Epidermal melanocyte (primary cell): ENCODE results near the gene HECW1.
"Not testable (repeated sequence)": the region's sequence is repeated elsewhere in the genome, so short reads cannot be mapped to it uniquely, and the experiment has no call there.

Experiments used
- DNase-seq: peaks from one replicate; pipeline ENCODE4 v3.0.0; 2011; ENCODE audit warnings: low spot score; ENCODE audit not compliant: insufficient read length

The HECW1 gene

GRCh38 chr7:43463401-43463980, 351.0 kb downstream of the HECW1 start:
- no peak for DNase-seq

GRCh38 chr7:43465581-43466554, 353.4 kb downstream of the HECW1 start:
- DNase-seq: no peak

GRCh38 chr7:43467406-43467805, 355.0 kb downstream of the HECW1 start:
- no peak for DNase-seq

- no peak for DNase-seq
Observed at GRCh38 chr7:43467846-43468245, 355.4 kb downstream of the HECW1 start.

GRCh38 chr7:43469051-43469450, 356.6 kb downstream of the HECW1 start:
- DNase-seq: no peak

- no peak for DNase-seq
Observed at GRCh38 chr7:43470110-43470509, 357.7 kb downstream of the HECW1 start.

GRCh38 chr7:43475983-43476382, 363.5 kb downstream of the HECW1 start:
- DNase-seq: no peak

GRCh38 chr7:43476896-43477295, 364.4 kb downstream of the HECW1 start:
- no peak for DNase-seq

GRCh38 chr7:43479042-43479441, 366.6 kb downstream of the HECW1 start:
- DNase-seq: no peak

- no peak for DNase-seq
Observed at GRCh38 chr7:43479543-43479942, 367.1 kb downstream of the HECW1 start.

GRCh38 chr7:43480581-43480980, 368.1 kb downstream of the HECW1 start:
- DNase-seq: no peak

- no peak for DNase-seq
Observed at GRCh38 chr7:43481902-43482678, 369.6 kb downstream of the HECW1 start.

GRCh38 chr7:43482679-43483252, 370.3 kb downstream of the HECW1 start:
- DNase-seq: no peak

GRCh38 chr7:43484678-43485395, 372.4 kb downstream of the HECW1 start:
- no peak for DNase-seq

- no peak for DNase-seq
Observed at GRCh38 chr7:43485580-43485979, 373.1 kb downstream of the HECW1 start.

GRCh38 chr7:43486008-43486407, 373.6 kb downstream of the HECW1 start:
- not testable (repeated sequence) for DNase-seq

- no peak for DNase-seq
Observed at GRCh38 chr7:43486634-43487033, 374.2 kb downstream of the HECW1 start.

- DNase-seq: no peak
Observed at GRCh38 chr7:43487731-43488073, 375.3 kb downstream of the HECW1 start.

GRCh38 chr7:43489257-43489656, 376.8 kb downstream of the HECW1 start:
- no peak for DNase-seq

- DNase-seq: no peak
Observed at GRCh38 chr7:43490016-43490415, 377.6 kb downstream of the HECW1 start.

GRCh38 chr7:43491123-43491522, 378.7 kb downstream of the HECW1 start:
- DNase-seq: no peak
